Cardiac muscle cell (in vitro differentiated cells and primary cell): ENCODE measurements around the gene CLPTM1L. TPM values are rescaled to one million over a fixed set of nuclear protein-coding genes. Genes with fewer than 3 reads are reported as not detected.

Experiments
- DNase-seq, 2 donors: peaks; one replicate each; pipeline versions ENCODE4 v3.0.0 to v3.0.0-alpha.2; 2010 to 2017; ENCODE audit warnings: low read depth in 1 of 2, low spot score in 1 of 2
- H3K27ac ChIP-seq: fragments of 200-600 bp; sonication (generic); 2 replicates; pipeline ENCODE4 v1.5.1; 2016
- H3K27me3 ChIP-seq: fragments of 200-600 bp; sonication (generic); 2 replicates; pipeline ENCODE4 v1.6.0; 2016; ENCODE audit warnings: control low read depth
- H3K36me3 ChIP-seq: fragments of 200-600 bp; sonication (generic); 2 replicates; pipeline ENCODE4 v1.5.1; 2016; ENCODE audit warnings: control low read depth
- H3K4me1 ChIP-seq: fragments of 200-600 bp; sonication (generic); 2 replicates; pipeline ENCODE4 v1.8.1; 2017; ENCODE audit warnings: low read depth, mild to moderate bottlenecking, mixed run types
- H3K4me3 ChIP-seq: fragments of 200-600 bp; sonication (generic); 2 replicates; pipeline ENCODE4 v1.5.1; 2016; ENCODE audit warnings: mild to moderate bottlenecking
- H3K9me3 ChIP-seq: fragments of 200-600 bp; sonication (generic); 2 replicates; pipeline ENCODE4 v1.5.1; 2017; ENCODE audit warnings: low read depth, mild to moderate bottlenecking, control low read depth
- CTCF ChIP-seq: IDR thresholded peaks from 2 replicates; pipeline ENCODE4 v1.5.1; 2012; ENCODE audit warnings: low read depth, mild to moderate bottlenecking, low read length
- polyA plus RNA-seq: library from polyadenylated mRNA; unstranded; fragments of >200 nt; fragmentation: Nextera tagmentation; extraction: Ambion mirVana; gene quantifications from 2 replicates; pipeline ENCODE4 v1.2.1, GENCODE V29; 2016
- total RNA-seq: library from RNA; depleted of rRNA; stranded (reverse); fragments of >200 nt; gene quantifications from 2 replicates; pipeline ENCODE4 v1.2.3, GENCODE V29; 2016

Gene CLPTM1L
- total and polyA plus RNA-seq, 2 experiments from 2014 or later: 78.4 to 154 TPM

GRCh38 chr5:1338196-1338490 is 6.8 kb downstream of the CLPTM1L start:
- DNase-seq: no peak
- Histone ChIP-seq H3K4me1 (no peaks in the 10 kb centered on the region), H3K27ac (no peak overlapping the region), H3K27me3 (no peaks in the 10 kb centered on the region), H3K4me3 (no peak overlapping the region), H3K36me3 (peaks cover 50% of the 10 kb centered on the region), H3K9me3 (no peaks in the 10 kb centered on the region)
- TF ChIP-seq CTCF: no peak

GRCh38 chr5:1337489-1338195 is 7.3 kb downstream of the CLPTM1L start:
- Histone ChIP-seq H3K4me1 (no peaks in the 10 kb centered on the region), H3K36me3 (peaks cover 50% of the 10 kb centered on the region), H3K27ac (peak overlapping the region; percentile 34), H3K27me3 (no peaks in the 10 kb centered on the region), H3K4me3 (no peak overlapping the region), H3K9me3 (no peaks in the 10 kb centered on the region)
- TF ChIP-seq CTCF: no peak
- DNase-seq: no peak

- Histone ChIP-seq H3K27ac (peak overlapping the region; percentile 28), H3K36me3 (peaks cover 47% of the 10 kb centered on the region)
- TF ChIP-seq CTCF: no peak
Observed at GRCh38 chr5:1336749-1337488, 8.0 kb downstream of the CLPTM1L start.

GRCh38 chr5:1336106-1336561 is 8.8 kb downstream of the CLPTM1L start:
- no peak for DNase-seq
- no peaks in the 10 kb centered on the region for H3K9me3 ChIP-seq
- H3K4me1 ChIP-seq: no peaks in the 10 kb centered on the region
- peaks cover 43% of the 10 kb centered on the region for H3K36me3 ChIP-seq
- no peak overlapping the region for H3K4me3 ChIP-seq
- H3K27me3 ChIP-seq: no peaks in the 10 kb centered on the region
- TF ChIP-seq CTCF: no peak
- H3K27ac ChIP-seq: no peak overlapping the region

More at GRCh38 chr5:1336749-1337488, 8.0 kb downstream of the CLPTM1L start:
- H3K4me3 ChIP-seq: no peak overlapping the region
- H3K4me1 ChIP-seq: no peaks in the 10 kb centered on the region
- H3K27me3 ChIP-seq: no peaks in the 10 kb centered on the region
- no peak for DNase-seq
- H3K9me3 ChIP-seq: no peaks in the 10 kb centered on the region

GRCh38 chr5:1335540-1336095 is 9.3 kb downstream of the CLPTM1L start:
- H3K4me1 ChIP-seq: no peaks in the 10 kb centered on the region
- H3K9me3 ChIP-seq: no peaks in the 10 kb centered on the region
- DNase-seq: no peak
- H3K27ac ChIP-seq: no peak overlapping the region
- H3K27me3 ChIP-seq: no peaks in the 10 kb centered on the region
- H3K4me3 ChIP-seq: no peak overlapping the region
- peaks cover 41% of the 10 kb centered on the region for H3K36me3 ChIP-seq
- no peak for TF ChIP-seq CTCF
